Muscle of arm (tissue), 12 donors: ENCODE results near the gene MED9. TPM values are rescaled to one million over a fixed set of nuclear protein-coding genes. Genes with fewer than 3 reads are reported as not detected.
A peak's percentile ranks its signal among the peaks of the same experiment; 100 is the strongest.

Experiments
- DNase-seq: peaks from one replicate; pipeline ENCODE4 v3.0.0-alpha.2; 2013
- polyA plus RNA-seq, 12 donors: library from polyadenylated mRNA; unstranded; fragments of 120-200 nt; gene quantifications; one replicate each; pipeline ENCODE4 v1.2.1, GENCODE V29; 2013; ENCODE audit not compliant: insufficient read length in 12 of 12

The MED9 gene
- polyA plus RNA-seq, 12 donors = 6.4 to 18.0 (median 15.2) TPM; not detected in 1

- no peak for DNase-seq
Measured at GRCh38 chr17:17502741-17503565, 26.2 kb downstream of the MED9 start.

GRCh38 chr17:17503566-17504130, 26.8 kb downstream of the MED9 start:
- DNase-seq = peak; percentile 86

GRCh38 chr17:17504341-17505140, 27.7 kb downstream of the MED9 start:
- DNase-seq = no peak

- no peak for DNase-seq
Measured at GRCh38 chr17:17505151-17505550, 28.4 kb downstream of the MED9 start.

GRCh38 chr17:17505610-17506171, 28.9 kb downstream of the MED9 start:
- no peak for DNase-seq

- no peak for DNase-seq
Measured at GRCh38 chr17:17506181-17506741, 29.5 kb downstream of the MED9 start.

- DNase-seq = no peak
Measured at GRCh38 chr17:17506893-17507464, 30.2 kb downstream of the MED9 start.

- no peak for DNase-seq
Measured at GRCh38 chr17:17507465-17508011, 30.7 kb downstream of the MED9 start.

- no peak for DNase-seq
Measured at GRCh38 chr17:17508019-17508535, 31.3 kb downstream of the MED9 start.

- DNase-seq = no peak
Measured at GRCh38 chr17:17508646-17509591, 32.1 kb downstream of the MED9 start.

GRCh38 chr17:17509601-17510425, 33.0 kb downstream of the MED9 start:
- DNase-seq = no peak

GRCh38 chr17:17510456-17511292, 33.9 kb downstream of the MED9 start:
- no peak for DNase-seq

GRCh38 chr17:17511293-17511741, 34.5 kb downstream of the MED9 start:
- no peak for DNase-seq

- DNase-seq = no peak
Measured at GRCh38 chr17:17511881-17512858, 35.4 kb downstream of the MED9 start.

- DNase-seq = no peak
Measured at GRCh38 chr17:17512866-17513265, 36.1 kb downstream of the MED9 start.

- no peak for DNase-seq
Measured at GRCh38 chr17:17513626-17514025, 36.8 kb downstream of the MED9 start.
